ENCODE data around the gene TSGA10IP.

- TF ChIP-seq CTCF (IDR thresholded peaks at IDR 0.05; ENCODE audit: insufficient read depth, low read length) (no peak), REST (IDR thresholded peaks at IDR 0.05; ENCODE audit: insufficient replicate concordance, low read depth) (no peak), POLR2AphosphoS5 (IDR thresholded peaks at IDR 0.05; ENCODE audit: low read depth) (no peak), GABPA (IDR thresholded peaks at IDR 0.05; ENCODE audit: low read depth) (no peak)
Measured at GRCh38 chr11:65947133-65947532, 1.9 kb downstream of the TSGA10IP start.

All from HL-60 (cell line).